GM23338 (cell line): ENCODE data around the gene OS9. TPM values are rescaled to one million over a fixed set of nuclear protein-coding genes. Genes with fewer than 3 reads are reported as not detected.

Experiments
- ATAC-seq: fragments of 200-7000 bp; cut with Tn5 transposase; 3 replicates; pipeline ENCODE4 v1.9.1; 2020
- DNase-seq: peaks from one replicate; pipeline ENCODE4 v3.0.0-alpha.2; 2015; ENCODE audit warnings: low spot score
- H2AFZ ChIP-seq: fragments of 200-600 bp; sonication (generic); 2 replicates; pipeline ENCODE4 v1.8.0; 2016; ENCODE audit warnings: antibody characterized with exemption, mild to moderate bottlenecking, moderate library complexity
- H3F3A ChIP-seq: fragments of 200-600 bp; sonication (generic); replicated peaks from 2 replicates; pipeline ENCODE4 v1.8.0; 2017; ENCODE audit warnings: antibody characterized with exemption, mixed run types, low read depth
- H3K27ac ChIP-seq: fragments of 200-600 bp; sonication (generic); 2 replicates; pipeline ENCODE4 v1.6.1; 2016; ENCODE audit warnings: low read depth
- H3K27me3 ChIP-seq: fragments of 200-600 bp; sonication (generic); 2 replicates; pipeline ENCODE4 v1.8.0; 2016; ENCODE audit warnings: mild to moderate bottlenecking, mixed run types, moderate library complexity; ENCODE audit not compliant: insufficient read depth
- H3K36me3 ChIP-seq: fragments of 200-600 bp; sonication (generic); 2 replicates; pipeline ENCODE4 v1.8.0; 2016; ENCODE audit warnings: mild to moderate bottlenecking; ENCODE audit not compliant: insufficient read depth
- H3K4me1 ChIP-seq: fragments of 200-600 bp; sonication (generic); 2 replicates; pipeline ENCODE4 v1.8.0; 2016; ENCODE audit warnings: mild to moderate bottlenecking, moderate library complexity; ENCODE audit not compliant: insufficient read depth
- H3K4me2 ChIP-seq: fragments of 200-600 bp; sonication (generic); 2 replicates; pipeline ENCODE4 v1.7.1; 2017; ENCODE audit warnings: mixed run types
- H3K4me3 ChIP-seq: fragments of 200-600 bp; sonication (generic); 2 replicates; pipeline ENCODE4 v1.6.1; 2016; ENCODE audit warnings: mixed run types
- H3K79me2 ChIP-seq: fragments of 200-600 bp; sonication (generic); replicated peaks from 2 replicates; pipeline ENCODE4 v1.8.0; 2017; ENCODE audit warnings: mild to moderate bottlenecking; ENCODE audit not compliant: insufficient read depth
- H3K9me2 ChIP-seq: fragments of 200-600 bp; sonication (generic); 2 replicates; pipeline ENCODE4 v1.8.0; 2017; ENCODE audit not compliant: insufficient read depth
- H4K20me1 ChIP-seq: fragments of 200-600 bp; sonication (generic); replicated peaks from 2 replicates; pipeline ENCODE4 v1.8.0; 2017; ENCODE audit warnings: mild to moderate bottlenecking; ENCODE audit not compliant: insufficient read depth
- H3K27ac Mint-ChIP-seq: 2 replicates; pipeline ENCODE4 v1.8.0; 2020; ENCODE audit warnings: inconsistent platforms, mild to moderate bottlenecking, moderate library complexity, mixed read lengths
- H3K27me3 Mint-ChIP-seq: 3 replicates; pipeline ENCODE4 v1.8.0; 2022; ENCODE audit warnings: low read depth, mild to moderate bottlenecking, moderate library complexity, mixed read lengths, inconsistent platforms; ENCODE audit not compliant: insufficient read depth, poor library complexity
- H3K36me3 Mint-ChIP-seq: 3 replicates; pipeline ENCODE4 v1.8.0; 2021; ENCODE audit warnings: low read depth, mild to moderate bottlenecking, inconsistent platforms, moderate library complexity, mixed read lengths
- H3K4me1 Mint-ChIP-seq: 3 replicates; pipeline ENCODE4 v1.8.0; 2020; ENCODE audit warnings: mild to moderate bottlenecking, inconsistent platforms, mixed read lengths
- H3K4me3 Mint-ChIP-seq: 3 replicates; pipeline ENCODE4 v1.8.0; 2021; ENCODE audit warnings: moderate library complexity, mild to moderate bottlenecking, inconsistent platforms, mixed read lengths
- H3K9me3 Mint-ChIP-seq: 3 replicates; pipeline ENCODE4 v1.8.0; 2020; ENCODE audit warnings: moderate library complexity, mild to moderate bottlenecking, inconsistent platforms, mixed read lengths
- CREB1 ChIP-seq: fragments of 250-450 bp; sonication (Bioruptor Pico); IDR thresholded peaks from 2 replicates; pipeline ENCODE4 v1.5.0; 2020; ENCODE audit warnings: low read depth, mild to moderate bottlenecking, moderate library complexity
- EZH2 ChIP-seq: fragments of 200-600 bp; sonication (generic); IDR thresholded peaks from one replicate; pipeline ENCODE4 v1.8.0; 2017; ENCODE audit warnings: antibody characterized with exemption, mild to moderate bottlenecking, low read depth; ENCODE audit not compliant: unreplicated experiment
- EZH2phosphoT487 ChIP-seq: fragments of 200-600 bp; sonication (generic); IDR thresholded peaks from one replicate; pipeline ENCODE4 v1.8.1; 2018; ENCODE audit warnings: antibody characterized with exemption; ENCODE audit not compliant: unreplicated experiment
- JUNB ChIP-seq: IDR thresholded peaks from one replicate; pipeline ENCODE4 v1.6.1; 2016; ENCODE audit warnings: antibody characterized with exemption; ENCODE audit not compliant: unreplicated experiment
- NANOG ChIP-seq: IDR thresholded peaks from 2 replicates; pipeline ENCODE4 v1.6.1; 2016; ENCODE audit warnings: antibody characterized with exemption, borderline replicate concordance
- POLR2AphosphoS5 ChIP-seq: IDR thresholded peaks from 2 replicates; pipeline ENCODE4 v1.6.1; 2016; ENCODE audit warnings: antibody characterized with exemption, low read depth
- ZNF114 ChIP-seq: fragments of 250-450 bp; sonication (Bioruptor Pico); IDR thresholded peaks from 2 replicates; pipeline ENCODE4 v1.5.0; 2020; ENCODE audit warnings: mild to moderate bottlenecking, moderate library complexity
- ZNF331 ChIP-seq: fragments of 250-450 bp; sonication (Bioruptor Pico); IDR thresholded peaks from 2 replicates; pipeline ENCODE4 v1.5.0; 2020; ENCODE audit warnings: low read depth, mild to moderate bottlenecking, moderate library complexity
- polyA plus RNA-seq: library from polyadenylated mRNA; unstranded; fragments of >200 nt; fragmentation: Nextera tagmentation; extraction: Ambion mirVana; gene quantifications from 2 replicates; pipeline ENCODE4 v1.2.1, GENCODE V29; 2016
- total RNA-seq: library from RNA; depleted of rRNA; stranded (reverse); fragments of >200 nt; shearing (Covaris generic); gene quantifications from 2 replicates; pipeline ENCODE4 v1.2.3, GENCODE V29; 2014
- TF ChIP-seq, protein P1 (sequence below): IDR thresholded peaks from one replicate; pipeline ENCODE4 v1.6.1; 2018; ENCODE audit warnings: antibody characterized with exemption; ENCODE audit not compliant: unreplicated experiment
- TF ChIP-seq, protein P2 (sequence below): fragments of 250-450 bp; sonication (Bioruptor Pico); IDR thresholded peaks from 2 replicates; pipeline ENCODE4 v1.5.0; 2020; ENCODE audit warnings: mild to moderate bottlenecking, moderate library complexity
- TF ChIP-seq, protein P3 (sequence below): IDR thresholded peaks from 2 replicates; pipeline ENCODE4 v1.6.1; 2016; ENCODE audit warnings: antibody characterized with exemption
- TF ChIP-seq, protein P4 (sequence below), 2 experiments: fragments of 200-600 bp in 1 of 2; sonication (generic) in 1 of 2; conservative IDR thresholded peaks; 2 replicates each; pipeline versions ENCODE4 v1.5.1 to v1.6.1; 2016 to 2017; ENCODE audit warnings: antibody characterized with exemption in 2 of 2, low read depth in 2 of 2, mild to moderate bottlenecking in 2 of 2, moderate library complexity in 1 of 2

The OS9 gene
- total and polyA plus RNA-seq, 2 experiments from 2014 or later, result 27.5 to 79.7 TPM

DNA sequence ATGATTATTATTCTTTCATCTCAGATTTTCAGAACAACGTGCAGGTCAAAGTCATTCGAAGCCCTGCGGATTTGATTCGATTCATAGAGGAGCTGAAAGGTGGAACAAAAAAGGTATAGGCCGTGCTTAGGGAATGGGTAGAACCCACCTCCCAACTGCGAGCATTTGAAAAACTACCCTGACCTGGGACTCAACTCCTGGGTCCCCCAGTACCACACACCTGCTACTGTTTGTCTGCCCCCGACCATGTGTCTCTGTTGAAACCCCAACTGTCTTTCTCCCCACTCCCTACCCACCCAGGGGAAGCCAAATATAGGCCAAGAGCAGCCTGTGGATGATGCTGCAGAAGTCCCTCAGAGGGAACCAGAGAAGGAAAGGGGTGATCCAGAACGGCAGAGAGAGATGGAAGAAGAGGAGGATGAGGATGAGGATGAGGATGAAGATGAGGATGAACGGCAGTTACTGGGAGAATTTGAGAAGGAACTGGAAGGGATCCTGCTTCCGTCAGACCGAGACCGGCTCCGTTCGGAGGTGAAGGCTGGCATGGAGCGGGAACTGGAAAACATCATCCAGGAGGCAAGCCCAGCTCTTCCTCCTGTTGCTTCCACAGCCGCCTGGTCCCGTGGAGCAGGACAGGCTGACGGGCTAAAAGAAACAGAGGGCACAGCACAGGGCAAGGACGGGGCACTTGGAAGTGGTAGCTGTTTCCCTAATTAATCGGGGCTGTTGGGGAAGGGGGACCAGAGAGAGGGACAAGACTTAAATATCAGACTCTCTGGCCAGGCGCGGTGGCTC is 24.1 kb downstream of the OS9 start:
- ATAC-seq (no peak), DNase-seq (no peak)
- TF ChIP-seq EZH2, result no peak
- no peak for TF ChIP-seq EZH2phosphoT487
- no peak for TF ChIP-seq ZNF114 (CRISPR knock-in tag)
- TF ChIP-seq JUNB, result no peak
- no peak for TF ChIP-seq NANOG
- TF ChIP-seq, protein P1, sequence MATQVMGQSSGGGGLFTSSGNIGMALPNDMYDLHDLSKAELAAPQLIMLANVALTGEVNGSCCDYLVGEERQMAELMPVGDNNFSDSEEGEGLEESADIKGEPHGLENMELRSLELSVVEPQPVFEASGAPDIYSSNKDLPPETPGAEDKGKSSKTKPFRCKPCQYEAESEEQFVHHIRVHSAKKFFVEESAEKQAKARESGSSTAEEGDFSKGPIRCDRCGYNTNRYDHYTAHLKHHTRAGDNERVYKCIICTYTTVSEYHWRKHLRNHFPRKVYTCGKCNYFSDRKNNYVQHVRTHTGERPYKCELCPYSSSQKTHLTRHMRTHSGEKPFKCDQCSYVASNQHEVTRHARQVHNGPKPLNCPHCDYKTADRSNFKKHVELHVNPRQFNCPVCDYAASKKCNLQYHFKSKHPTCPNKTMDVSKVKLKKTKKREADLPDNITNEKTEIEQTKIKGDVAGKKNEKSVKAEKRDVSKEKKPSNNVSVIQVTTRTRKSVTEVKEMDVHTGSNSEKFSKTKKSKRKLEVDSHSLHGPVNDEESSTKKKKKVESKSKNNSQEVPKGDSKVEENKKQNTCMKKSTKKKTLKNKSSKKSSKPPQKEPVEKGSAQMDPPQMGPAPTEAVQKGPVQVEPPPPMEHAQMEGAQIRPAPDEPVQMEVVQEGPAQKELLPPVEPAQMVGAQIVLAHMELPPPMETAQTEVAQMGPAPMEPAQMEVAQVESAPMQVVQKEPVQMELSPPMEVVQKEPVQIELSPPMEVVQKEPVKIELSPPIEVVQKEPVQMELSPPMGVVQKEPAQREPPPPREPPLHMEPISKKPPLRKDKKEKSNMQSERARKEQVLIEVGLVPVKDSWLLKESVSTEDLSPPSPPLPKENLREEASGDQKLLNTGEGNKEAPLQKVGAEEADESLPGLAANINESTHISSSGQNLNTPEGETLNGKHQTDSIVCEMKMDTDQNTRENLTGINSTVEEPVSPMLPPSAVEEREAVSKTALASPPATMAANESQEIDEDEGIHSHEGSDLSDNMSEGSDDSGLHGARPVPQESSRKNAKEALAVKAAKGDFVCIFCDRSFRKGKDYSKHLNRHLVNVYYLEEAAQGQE, result no peak
- no peak for TF ChIP-seq ZNF331
- TF ChIP-seq, protein P2, sequence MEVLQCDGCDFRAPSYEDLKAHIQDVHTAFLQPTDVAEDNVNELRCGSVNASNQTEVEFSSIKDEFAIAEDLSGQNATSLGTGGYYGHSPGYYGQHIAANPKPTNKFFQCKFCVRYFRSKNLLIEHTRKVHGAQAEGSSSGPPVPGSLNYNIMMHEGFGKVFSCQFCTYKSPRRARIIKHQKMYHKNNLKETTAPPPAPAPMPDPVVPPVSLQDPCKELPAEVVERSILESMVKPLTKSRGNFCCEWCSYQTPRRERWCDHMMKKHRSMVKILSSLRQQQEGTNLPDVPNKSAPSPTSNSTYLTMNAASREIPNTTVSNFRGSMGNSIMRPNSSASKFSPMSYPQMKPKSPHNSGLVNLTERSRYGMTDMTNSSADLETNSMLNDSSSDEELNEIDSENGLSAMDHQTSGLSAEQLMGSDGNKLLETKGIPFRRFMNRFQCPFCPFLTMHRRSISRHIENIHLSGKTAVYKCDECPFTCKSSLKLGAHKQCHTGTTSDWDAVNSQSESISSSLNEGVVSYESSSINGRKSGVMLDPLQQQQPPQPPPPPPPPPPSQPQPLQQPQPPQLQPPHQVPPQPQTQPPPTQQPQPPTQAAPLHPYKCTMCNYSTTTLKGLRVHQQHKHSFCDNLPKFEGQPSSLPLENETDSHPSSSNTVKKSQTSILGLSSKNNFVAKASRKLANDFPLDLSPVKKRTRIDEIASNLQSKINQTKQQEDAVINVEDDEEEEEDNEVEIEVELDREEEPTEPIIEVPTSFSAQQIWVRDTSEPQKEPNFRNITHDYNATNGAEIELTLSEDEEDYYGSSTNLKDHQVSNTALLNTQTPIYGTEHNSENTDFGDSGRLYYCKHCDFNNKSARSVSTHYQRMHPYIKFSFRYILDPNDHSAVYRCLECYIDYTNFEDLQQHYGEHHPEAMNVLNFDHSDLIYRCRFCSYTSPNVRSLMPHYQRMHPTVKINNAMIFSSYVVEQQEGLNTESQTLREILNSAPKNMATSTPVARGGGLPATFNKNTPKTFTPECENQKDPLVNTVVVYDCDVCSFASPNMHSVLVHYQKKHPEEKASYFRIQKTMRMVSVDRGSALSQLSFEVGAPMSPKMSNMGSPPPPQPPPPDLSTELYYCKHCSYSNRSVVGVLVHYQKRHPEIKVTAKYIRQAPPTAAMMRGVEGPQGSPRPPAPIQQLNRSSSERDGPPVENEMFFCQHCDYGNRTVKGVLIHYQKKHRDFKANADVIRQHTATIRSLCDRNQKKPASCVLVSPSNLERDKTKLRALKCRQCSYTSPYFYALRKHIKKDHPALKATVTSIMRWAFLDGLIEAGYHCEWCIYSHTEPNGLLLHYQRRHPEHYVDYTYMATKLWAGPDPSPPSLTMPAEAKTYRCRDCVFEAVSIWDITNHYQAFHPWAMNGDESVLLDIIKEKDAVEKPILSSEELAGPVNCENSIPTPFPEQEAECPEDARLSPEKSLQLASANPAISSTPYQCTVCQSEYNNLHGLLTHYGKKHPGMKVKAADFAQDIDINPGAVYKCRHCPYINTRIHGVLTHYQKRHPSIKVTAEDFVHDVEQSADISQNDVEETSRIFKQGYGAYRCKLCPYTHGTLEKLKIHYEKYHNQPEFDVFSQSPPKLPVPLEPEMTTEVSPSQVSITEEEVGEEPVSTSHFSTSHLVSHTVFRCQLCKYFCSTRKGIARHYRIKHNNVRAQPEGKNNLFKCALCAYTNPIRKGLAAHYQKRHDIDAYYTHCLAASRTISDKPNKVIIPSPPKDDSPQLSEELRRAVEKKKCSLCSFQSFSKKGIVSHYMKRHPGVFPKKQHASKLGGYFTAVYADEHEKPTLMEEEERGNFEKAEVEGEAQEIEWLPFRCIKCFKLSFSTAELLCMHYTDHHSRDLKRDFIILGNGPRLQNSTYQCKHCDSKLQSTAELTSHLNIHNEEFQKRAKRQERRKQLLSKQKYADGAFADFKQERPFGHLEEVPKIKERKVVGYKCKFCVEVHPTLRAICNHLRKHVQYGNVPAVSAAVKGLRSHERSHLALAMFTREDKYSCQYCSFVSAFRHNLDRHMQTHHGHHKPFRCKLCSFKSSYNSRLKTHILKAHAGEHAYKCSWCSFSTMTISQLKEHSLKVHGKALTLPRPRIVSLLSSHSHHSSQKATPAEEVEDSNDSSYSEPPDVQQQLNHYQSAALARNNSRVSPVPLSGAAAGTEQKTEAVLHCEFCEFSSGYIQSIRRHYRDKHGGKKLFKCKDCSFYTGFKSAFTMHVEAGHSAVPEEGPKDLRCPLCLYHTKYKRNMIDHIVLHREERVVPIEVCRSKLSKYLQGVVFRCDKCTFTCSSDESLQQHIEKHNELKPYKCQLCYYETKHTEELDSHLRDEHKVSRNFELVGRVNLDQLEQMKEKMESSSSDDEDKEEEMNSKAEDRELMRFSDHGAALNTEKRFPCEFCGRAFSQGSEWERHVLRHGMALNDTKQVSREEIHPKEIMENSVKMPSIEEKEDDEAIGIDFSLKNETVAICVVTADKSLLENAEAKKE (CRISPR knock-in tag), result no peak
- TF ChIP-seq, protein P3, sequence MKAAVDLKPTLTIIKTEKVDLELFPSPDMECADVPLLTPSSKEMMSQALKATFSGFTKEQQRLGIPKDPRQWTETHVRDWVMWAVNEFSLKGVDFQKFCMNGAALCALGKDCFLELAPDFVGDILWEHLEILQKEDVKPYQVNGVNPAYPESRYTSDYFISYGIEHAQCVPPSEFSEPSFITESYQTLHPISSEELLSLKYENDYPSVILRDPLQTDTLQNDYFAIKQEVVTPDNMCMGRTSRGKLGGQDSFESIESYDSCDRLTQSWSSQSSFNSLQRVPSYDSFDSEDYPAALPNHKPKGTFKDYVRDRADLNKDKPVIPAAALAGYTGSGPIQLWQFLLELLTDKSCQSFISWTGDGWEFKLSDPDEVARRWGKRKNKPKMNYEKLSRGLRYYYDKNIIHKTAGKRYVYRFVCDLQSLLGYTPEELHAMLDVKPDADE, result no peak
- TF ChIP-seq POLR2AphosphoS5, result no peak
- TF ChIP-seq, protein P4, sequence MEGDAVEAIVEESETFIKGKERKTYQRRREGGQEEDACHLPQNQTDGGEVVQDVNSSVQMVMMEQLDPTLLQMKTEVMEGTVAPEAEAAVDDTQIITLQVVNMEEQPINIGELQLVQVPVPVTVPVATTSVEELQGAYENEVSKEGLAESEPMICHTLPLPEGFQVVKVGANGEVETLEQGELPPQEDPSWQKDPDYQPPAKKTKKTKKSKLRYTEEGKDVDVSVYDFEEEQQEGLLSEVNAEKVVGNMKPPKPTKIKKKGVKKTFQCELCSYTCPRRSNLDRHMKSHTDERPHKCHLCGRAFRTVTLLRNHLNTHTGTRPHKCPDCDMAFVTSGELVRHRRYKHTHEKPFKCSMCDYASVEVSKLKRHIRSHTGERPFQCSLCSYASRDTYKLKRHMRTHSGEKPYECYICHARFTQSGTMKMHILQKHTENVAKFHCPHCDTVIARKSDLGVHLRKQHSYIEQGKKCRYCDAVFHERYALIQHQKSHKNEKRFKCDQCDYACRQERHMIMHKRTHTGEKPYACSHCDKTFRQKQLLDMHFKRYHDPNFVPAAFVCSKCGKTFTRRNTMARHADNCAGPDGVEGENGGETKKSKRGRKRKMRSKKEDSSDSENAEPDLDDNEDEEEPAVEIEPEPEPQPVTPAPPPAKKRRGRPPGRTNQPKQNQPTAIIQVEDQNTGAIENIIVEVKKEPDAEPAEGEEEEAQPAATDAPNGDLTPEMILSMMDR (conservative IDR thresholded peaks at IDR 0.05; ENCODE audit: low read depth in 2 of 2), result no peak
- no peak for TF ChIP-seq CREB1 (CRISPR knock-in tag)
- Histone ChIP-seq H3K4me1 (no peaks in the 10 kb centered on the region), H2AFZ (no peak overlapping the region), H3F3A (no peaks in the 10 kb centered on the region), H3K36me3 (peaks cover 6% of the 10 kb centered on the region; the same call in 1 of the 2 replicates), H4K20me1 (no peaks in the 10 kb centered on the region), H3K4me3 (no peak overlapping the region), H3K4me2 (no peak overlapping the region), H3K27ac (no peak overlapping the region), H3K79me2 (no peaks in the 10 kb centered on the region), H3K9me2 (no peaks in the 10 kb centered on the region), H3K27me3 (peaks cover 3% of the 10 kb centered on the region; the same call in 1 of the 2 replicates)
- Mint-ChIP-seq H3K27me3 (peaks cover 4% of the 10 kb centered on the region), H3K9me3 (no peaks in the 10 kb centered on the region), H3K4me3 (no peak overlapping the region; the same call in 2 of the 3 replicates), H3K4me1 (no peaks in the 10 kb centered on the region; the same call in 1 of the 3 replicates), H3K36me3 (peaks cover 15% of the 10 kb centered on the region), H3K27ac (no peak overlapping the region)
